ENCODE data around the gene CPNE6. TPM values are rescaled to one million over a fixed set of nuclear protein-coding genes. Genes with fewer than 3 reads are reported as not detected.

CPNE6 gene
- total and polyA plus RNA-seq, 2 of the 8 experiments (the other 6 are each of a cell fraction or from before 2014, with no cell fraction given): 0.05 TPM; not detected in 1

- TF ChIP-seq SUZ12 (IDR thresholded peaks at IDR 0.05; ENCODE audit: low read length): no peak
- TF ChIP-seq TAF1 (IDR thresholded peaks at IDR 0.05; ENCODE audit: low read depth, low read length): no peak
Measured at GRCh38 chr14:24076302-24076601, 4.9 kb downstream of the CPNE6 start (continued).

Data from H1 (cell line).